HCT116 (cell line): ENCODE results near the gene TLCD5.

Experiments
- EZH2 ChIP-seq: fragments of 200-600 bp; sonication (generic); IDR thresholded peaks from 2 replicates; pipeline ENCODE4 v1.6.1; 2017; ENCODE audit warnings: antibody characterized with exemption, mixed run types
- JUND ChIP-seq: IDR thresholded peaks from 2 replicates; pipeline ENCODE4 v1.6.1; 2012
- POLR2A ChIP-seq: IDR thresholded peaks from 2 replicates; pipeline ENCODE4 v1.7.0; 2011; ENCODE audit warnings: borderline replicate concordance; ENCODE audit not compliant: insufficient read depth, insufficient read length; ENCODE audit errors: extremely low read depth
- POLR2AphosphoS5 ChIP-seq: IDR thresholded peaks from 2 replicates; pipeline ENCODE4 v1.6.1; 2011; ENCODE audit warnings: mild to moderate bottlenecking, low read depth, low read length, moderate library complexity
- RAD21 ChIP-seq: IDR thresholded peaks from 2 replicates; pipeline ENCODE4 v1.6.1; 2012; ENCODE audit warnings: low read depth, mild to moderate bottlenecking
- ZNF274 ChIP-seq: fragments of 200-500 bp; sonication (Bioruptor generic); IDR thresholded peaks from 2 replicates; pipeline ENCODE4 v1.6.1; 2014; ENCODE audit warnings: mild to moderate bottlenecking, low read depth, low read length, inconsistent platforms

DNA sequence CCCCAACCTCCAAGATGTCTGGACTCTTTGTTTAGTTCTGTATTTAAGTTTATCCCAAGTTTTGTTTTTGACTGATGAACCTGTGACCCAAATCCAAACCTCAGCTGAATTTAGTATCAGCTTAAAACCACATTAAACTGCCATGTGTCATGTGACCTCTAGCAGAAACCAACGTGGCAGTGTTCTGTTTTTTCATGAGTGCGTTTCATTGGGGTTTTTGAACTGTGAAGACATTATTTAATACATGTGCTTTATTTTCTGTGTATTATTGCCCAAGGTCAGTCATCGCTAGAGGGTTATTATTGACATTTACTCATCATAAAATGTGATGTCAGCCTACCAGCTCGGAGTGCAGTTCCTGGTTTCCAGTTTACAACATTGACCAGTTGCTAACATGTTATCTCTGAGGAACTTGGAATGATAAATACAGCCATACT lies 1.8 kb downstream of the TLCD5 start:
- TF ChIP-seq RAD21: no peak
- no peak for TF ChIP-seq EZH2
- no peak for TF ChIP-seq POLR2AphosphoS5
- no peak for TF ChIP-seq ZNF274
- TF ChIP-seq POLR2A: no peak
- no peak for TF ChIP-seq JUND
